ENCODE data around the gene HSPA14.

The HSPA14 gene

DNA sequence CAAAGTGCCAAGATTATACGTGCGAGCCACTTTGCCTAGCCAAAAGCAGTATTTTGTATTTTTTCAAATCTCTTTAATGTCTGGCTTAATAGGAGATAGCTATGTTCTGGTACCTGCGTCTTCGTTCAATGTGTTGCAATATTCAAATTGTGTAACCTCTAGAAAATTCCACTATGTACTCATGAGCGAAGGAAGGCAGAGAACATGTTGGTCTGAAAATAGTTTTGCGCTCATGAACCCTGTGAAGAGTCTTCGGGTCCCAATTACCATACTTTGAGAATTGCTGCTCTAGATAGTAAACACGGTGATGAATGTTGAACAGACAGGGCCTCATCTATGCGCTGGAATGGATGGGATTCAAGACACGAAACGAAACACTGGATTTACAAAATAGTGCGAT lies 37.8 kb downstream of the HSPA14 start:
- ATAC-seq = no peak
- TF ChIP-seq ZNF70 (CRISPR knock-in tag; IDR thresholded peaks at IDR 0.05) (no peak), PPARA (CRISPR knock-in tag; IDR thresholded peaks at IDR 0.05; ENCODE audit: borderline replicate concordance) (no peak), ZNF565 (CRISPR knock-in tag; conservative IDR thresholded peaks at IDR 0.05; ENCODE audit: low read depth) (no peak), SNAI2 (CRISPR knock-in tag; IDR thresholded peaks at IDR 0.05) (no peak), ZC3H10 (CRISPR knock-in tag; IDR thresholded peaks at IDR 0.05) (no peak), ZNF8 (CRISPR knock-in tag; IDR thresholded peaks at IDR 0.05) (no peak), CSDC2 (CRISPR knock-in tag; IDR thresholded peaks at IDR 0.05) (no peak), ZFP30 (CRISPR knock-in tag; IDR thresholded peaks at IDR 0.05) (no peak), OSR1 (CRISPR knock-in tag; IDR thresholded peaks at IDR 0.05) (no peak), RARB (CRISPR knock-in tag; IDR thresholded peaks at IDR 0.05) (no peak), TCF4 (CRISPR knock-in tag; IDR thresholded peaks at IDR 0.05; ENCODE audit: borderline replicate concordance) (no peak)
- TF ChIP-seq, protein P1, sequence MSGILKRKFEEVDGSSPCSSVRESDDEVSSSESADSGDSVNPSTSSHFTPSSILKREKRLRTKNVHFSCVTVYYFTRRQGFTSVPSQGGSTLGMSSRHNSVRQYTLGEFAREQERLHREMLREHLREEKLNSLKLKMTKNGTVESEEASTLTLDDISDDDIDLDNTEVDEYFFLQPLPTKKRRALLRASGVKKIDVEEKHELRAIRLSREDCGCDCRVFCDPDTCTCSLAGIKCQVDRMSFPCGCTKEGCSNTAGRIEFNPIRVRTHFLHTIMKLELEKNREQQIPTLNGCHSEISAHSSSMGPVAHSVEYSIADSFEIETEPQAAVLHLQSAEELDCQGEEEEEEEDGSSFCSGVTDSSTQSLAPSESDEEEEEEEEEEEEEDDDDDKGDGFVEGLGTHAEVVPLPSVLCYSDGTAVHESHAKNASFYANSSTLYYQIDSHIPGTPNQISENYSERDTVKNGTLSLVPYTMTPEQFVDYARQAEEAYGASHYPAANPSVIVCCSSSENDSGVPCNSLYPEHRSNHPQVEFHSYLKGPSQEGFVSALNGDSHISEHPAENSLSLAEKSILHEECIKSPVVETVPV (CRISPR knock-in tag; IDR thresholded peaks at IDR 0.05) = no peak
- TF ChIP-seq, protein P2, sequence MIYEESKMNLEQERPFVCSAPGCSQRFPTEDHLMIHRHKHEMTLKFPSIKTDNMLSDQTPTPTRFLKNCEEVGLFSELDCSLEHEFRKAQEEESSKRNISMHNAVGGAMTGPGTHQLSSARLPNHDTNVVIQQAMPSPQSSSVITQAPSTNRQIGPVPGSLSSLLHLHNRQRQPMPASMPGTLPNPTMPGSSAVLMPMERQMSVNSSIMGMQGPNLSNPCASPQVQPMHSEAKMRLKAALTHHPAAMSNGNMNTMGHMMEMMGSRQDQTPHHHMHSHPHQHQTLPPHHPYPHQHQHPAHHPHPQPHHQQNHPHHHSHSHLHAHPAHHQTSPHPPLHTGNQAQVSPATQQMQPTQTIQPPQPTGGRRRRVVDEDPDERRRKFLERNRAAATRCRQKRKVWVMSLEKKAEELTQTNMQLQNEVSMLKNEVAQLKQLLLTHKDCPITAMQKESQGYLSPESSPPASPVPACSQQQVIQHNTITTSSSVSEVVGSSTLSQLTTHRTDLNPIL (CRISPR knock-in tag; IDR thresholded peaks at IDR 0.05; ENCODE audit: low read depth) = no peak
- TF ChIP-seq, protein P3, sequence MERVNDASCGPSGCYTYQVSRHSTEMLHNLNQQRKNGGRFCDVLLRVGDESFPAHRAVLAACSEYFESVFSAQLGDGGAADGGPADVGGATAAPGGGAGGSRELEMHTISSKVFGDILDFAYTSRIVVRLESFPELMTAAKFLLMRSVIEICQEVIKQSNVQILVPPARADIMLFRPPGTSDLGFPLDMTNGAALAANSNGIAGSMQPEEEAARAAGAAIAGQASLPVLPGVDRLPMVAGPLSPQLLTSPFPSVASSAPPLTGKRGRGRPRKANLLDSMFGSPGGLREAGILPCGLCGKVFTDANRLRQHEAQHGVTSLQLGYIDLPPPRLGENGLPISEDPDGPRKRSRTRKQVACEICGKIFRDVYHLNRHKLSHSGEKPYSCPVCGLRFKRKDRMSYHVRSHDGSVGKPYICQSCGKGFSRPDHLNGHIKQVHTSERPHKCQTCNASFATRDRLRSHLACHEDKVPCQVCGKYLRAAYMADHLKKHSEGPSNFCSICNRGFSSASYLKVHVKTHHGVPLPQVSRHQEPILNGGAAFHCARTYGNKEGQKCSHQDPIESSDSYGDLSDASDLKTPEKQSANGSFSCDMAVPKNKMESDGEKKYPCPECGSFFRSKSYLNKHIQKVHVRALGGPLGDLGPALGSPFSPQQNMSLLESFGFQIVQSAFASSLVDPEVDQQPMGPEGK (CRISPR knock-in tag; IDR thresholded peaks at IDR 0.05; ENCODE audit: borderline replicate concordance) = no peak

DNA sequence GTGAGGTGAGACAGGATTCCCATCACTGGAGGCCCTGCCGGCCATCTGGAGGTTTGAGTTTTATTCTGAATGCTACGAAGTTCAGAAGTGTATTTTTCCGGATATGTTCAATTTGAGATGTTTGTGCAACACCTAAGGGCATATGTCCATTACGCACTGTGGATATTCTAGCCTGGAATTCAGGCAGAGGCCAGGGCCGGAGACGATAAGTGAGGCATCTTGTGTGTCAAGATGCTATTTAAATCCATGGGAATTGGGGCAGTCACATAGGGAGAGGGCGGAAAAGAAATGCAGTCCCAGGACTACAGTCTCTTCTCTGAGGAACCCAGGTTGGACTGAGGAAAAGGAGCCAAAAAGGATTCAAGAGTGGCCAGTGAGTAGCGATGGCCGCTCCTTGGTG lies 38.7 kb downstream of the HSPA14 start:
- no peak for TF ChIP-seq RARB (CRISPR knock-in tag; IDR thresholded peaks at IDR 0.05)
- TF ChIP-seq, protein P2 (CRISPR knock-in tag; IDR thresholded peaks at IDR 0.05; ENCODE audit: low read depth) = no peak
- no peak for ATAC-seq

DNA sequence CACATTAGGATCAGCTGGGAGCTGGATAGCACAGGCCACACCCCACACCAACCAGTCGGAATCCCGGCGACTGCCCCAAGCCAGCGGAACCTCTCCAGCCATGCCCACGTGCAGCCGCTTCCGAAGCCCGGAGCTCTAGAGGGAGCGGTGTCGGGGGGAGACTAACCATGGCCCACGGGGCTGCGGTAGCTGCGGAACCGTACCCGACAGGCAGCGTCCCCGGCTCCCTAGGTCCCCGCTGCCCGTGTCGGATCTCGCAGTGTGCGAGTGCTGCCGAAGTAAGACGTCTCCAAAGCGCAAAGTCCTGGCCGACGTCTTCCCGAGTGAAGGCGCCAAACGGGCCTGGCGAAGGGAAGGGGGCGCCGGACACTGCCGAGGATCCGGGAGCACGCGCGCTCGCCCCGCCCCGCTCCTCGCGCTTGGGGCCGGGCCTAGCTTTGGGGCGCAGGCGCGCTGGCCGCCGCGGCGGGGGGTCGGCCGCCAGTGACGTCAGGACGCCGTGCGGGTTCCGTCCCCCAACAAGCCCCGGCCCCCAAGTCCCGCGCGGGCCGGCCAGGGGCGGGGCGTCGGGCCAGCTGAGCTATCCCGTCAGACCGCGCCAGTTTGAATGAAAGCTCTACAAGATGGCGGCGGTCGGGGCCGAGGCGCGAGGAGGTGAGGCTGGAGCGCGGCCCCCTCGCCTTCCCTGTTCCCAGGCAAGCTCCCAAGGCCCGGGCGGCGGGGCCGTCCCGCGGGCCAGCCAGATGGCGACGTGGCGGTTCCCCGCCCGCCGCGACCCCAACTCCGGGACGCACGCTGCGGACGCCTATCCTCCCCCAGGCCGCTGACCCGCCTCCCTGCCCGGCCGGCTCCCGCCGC lies 40.4 kb downstream of the HSPA14 start, which contains the start of gene SUV39H2:
TSS of gene SUV39H2 (plus strand) at position 601 of the 858 bp plus-strand sequence. CDS start at position 624, 23 bp downstream.
- ATAC-seq = peak; percentile 87
- TF ChIP-seq TOX (CRISPR knock-in tag; IDR thresholded peaks at IDR 0.05; ENCODE audit: borderline replicate concordance) (no peak), CSDC2 (CRISPR knock-in tag; IDR thresholded peaks at IDR 0.05) (peak; percentile 62; the same call in 1 of the 2 replicates), RARB (CRISPR knock-in tag; IDR thresholded peaks at IDR 0.05) (no peak)

DNA sequence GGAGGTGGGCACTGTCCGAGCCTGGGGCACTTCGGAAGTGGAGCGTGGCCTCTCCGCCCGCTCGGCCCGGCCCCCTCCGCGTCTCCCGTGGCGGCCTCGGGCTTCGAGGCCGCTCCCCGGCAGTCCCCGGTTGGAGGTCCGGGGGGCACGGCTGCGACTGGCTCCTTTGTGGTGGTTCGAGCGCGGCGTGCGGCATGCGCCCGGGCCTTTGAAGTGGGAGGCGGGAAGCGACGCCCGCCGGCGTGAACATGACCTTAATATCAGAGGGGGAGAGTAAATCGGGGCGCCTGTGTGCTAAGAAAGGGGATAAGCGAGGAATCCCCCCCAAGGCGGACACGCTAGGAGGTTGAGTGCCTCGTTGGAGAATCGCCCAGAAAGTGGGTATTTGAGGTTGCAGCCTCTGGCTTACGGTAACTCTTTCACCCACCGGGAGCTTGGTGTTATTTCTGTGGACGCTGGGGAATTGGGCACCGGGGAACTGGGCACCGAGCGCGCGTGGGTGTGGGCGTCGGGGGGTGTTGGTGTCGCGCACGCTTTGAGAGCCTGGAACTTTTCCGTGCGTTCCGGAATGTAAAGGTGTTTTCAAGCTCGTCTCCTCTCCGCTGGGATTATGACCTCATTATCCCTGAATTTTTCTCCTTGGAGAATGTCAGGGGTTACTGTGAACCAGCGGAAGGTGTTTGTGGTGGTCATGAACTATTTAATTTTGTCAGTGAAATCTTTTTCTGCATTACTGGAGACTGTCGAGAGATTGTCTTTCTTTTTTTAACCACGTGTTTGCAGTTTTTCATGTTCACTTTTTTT lies 41.2 kb downstream of the HSPA14 start:
- ATAC-seq = peak; percentile 4
- TF ChIP-seq, protein P1 (CRISPR knock-in tag; IDR thresholded peaks at IDR 0.05) = no peak
- TF ChIP-seq GLIS3 (CRISPR knock-in tag; IDR thresholded peaks at IDR 0.05) (no peak), OSR1 (CRISPR knock-in tag; IDR thresholded peaks at IDR 0.05) (no peak), CSDC2 (CRISPR knock-in tag; IDR thresholded peaks at IDR 0.05) (no peak), ZC3H10 (CRISPR knock-in tag; IDR thresholded peaks at IDR 0.05) (no peak), ZFP3 (CRISPR knock-in tag; IDR thresholded peaks at IDR 0.05) (no peak), ZNF70 (CRISPR knock-in tag; IDR thresholded peaks at IDR 0.05) (no peak), ZNF8 (CRISPR knock-in tag; IDR thresholded peaks at IDR 0.05) (no peak), ESRRG (CRISPR knock-in tag; IDR thresholded peaks at IDR 0.05) (no peak), BACH2 (CRISPR knock-in tag; IDR thresholded peaks at IDR 0.05; ENCODE audit: borderline replicate concordance) (no peak), ZFP30 (CRISPR knock-in tag; IDR thresholded peaks at IDR 0.05) (no peak)
- TF ChIP-seq, protein P4, sequence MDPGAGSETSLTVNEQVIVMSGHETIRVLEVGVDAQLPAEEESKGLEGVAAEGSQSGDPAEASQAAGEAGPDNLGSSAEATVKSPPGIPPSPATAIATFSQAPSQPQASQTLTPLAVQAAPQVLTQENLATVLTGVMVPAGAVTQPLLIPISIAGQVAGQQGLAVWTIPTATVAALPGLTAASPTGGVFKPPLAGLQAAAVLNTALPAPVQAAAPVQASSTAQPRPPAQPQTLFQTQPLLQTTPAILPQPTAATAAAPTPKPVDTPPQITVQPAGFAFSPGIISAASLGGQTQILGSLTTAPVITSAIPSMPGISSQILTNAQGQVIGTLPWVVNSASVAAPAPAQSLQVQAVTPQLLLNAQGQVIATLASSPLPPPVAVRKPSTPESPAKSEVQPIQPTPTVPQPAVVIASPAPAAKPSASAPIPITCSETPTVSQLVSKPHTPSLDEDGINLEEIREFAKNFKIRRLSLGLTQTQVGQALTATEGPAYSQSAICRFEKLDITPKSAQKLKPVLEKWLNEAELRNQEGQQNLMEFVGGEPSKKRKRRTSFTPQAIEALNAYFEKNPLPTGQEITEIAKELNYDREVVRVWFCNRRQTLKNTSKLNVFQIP (CRISPR knock-in tag; IDR thresholded peaks at IDR 0.05; ENCODE audit: borderline replicate concordance, low read depth) = no peak
- TF ChIP-seq, protein P2 (CRISPR knock-in tag; IDR thresholded peaks at IDR 0.05; ENCODE audit: low read depth) = no peak
- TF ChIP-seq, protein P3 (CRISPR knock-in tag; IDR thresholded peaks at IDR 0.05; ENCODE audit: borderline replicate concordance) = no peak
